Measurements from ENCODE around the gene GALNT14.

The GALNT14 gene

GRCh38 chr2:31055938-31056337, 82.3 kb downstream of the GALNT14 start:
- no peak overlapping the region for H3K4me3 ChIP-seq (ENCODE audit: severe bottlenecking)
- TF ChIP-seq CTCF (IDR thresholded peaks at IDR 0.05; ENCODE audit: poor library complexity, severe bottlenecking) = no peak
- no peak for ATAC-seq (ENCODE audit: low read depth)
- H3K9me3 ChIP-seq (ENCODE audit: severe bottlenecking) = no peaks in the 10 kb centered on the region
- H3K36me3 ChIP-seq (ENCODE audit: low read depth) = no peaks in the 10 kb centered on the region
- H3K27ac ChIP-seq (ENCODE audit: poor library complexity, severe bottlenecking) = no peak overlapping the region
- DNase-seq (ENCODE audit: low spot score) = no peak
- no peaks in the 10 kb centered on the region for H3K27me3 ChIP-seq (ENCODE audit: insufficient read depth, poor library complexity, severe bottlenecking)
- H3K4me1 ChIP-seq (ENCODE audit: insufficient read depth, poor library complexity, severe bottlenecking) = no peaks in the 10 kb centered on the region

- H3K36me3 ChIP-seq (ENCODE audit: low read depth) = no peaks in the 10 kb centered on the region
- no peak overlapping the region for H3K27ac ChIP-seq (ENCODE audit: poor library complexity, severe bottlenecking)
- DNase-seq (ENCODE audit: low spot score) (no peak), ATAC-seq (ENCODE audit: low read depth) (no peak)
- no peaks in the 10 kb centered on the region for H3K9me3 ChIP-seq (ENCODE audit: severe bottlenecking)
- no peak for TF ChIP-seq CTCF (IDR thresholded peaks at IDR 0.05; ENCODE audit: poor library complexity, severe bottlenecking)
- no peak overlapping the region for H3K4me3 ChIP-seq (ENCODE audit: severe bottlenecking)
- H3K27me3 ChIP-seq (ENCODE audit: insufficient read depth, poor library complexity, severe bottlenecking) = no peaks in the 10 kb centered on the region
- no peaks in the 10 kb centered on the region for H3K4me1 ChIP-seq (ENCODE audit: insufficient read depth, poor library complexity, severe bottlenecking)
Observed at GRCh38 chr2:31054842-31055388, 83.3 kb downstream of the GALNT14 start.

- H3K36me3 ChIP-seq (ENCODE audit: low read depth) = no peaks in the 10 kb centered on the region
- DNase-seq (ENCODE audit: low spot score) (no peak), ATAC-seq (ENCODE audit: low read depth) (no peak)
- no peak overlapping the region for H3K27ac ChIP-seq (ENCODE audit: poor library complexity, severe bottlenecking)
- no peaks in the 10 kb centered on the region for H3K27me3 ChIP-seq (ENCODE audit: insufficient read depth, poor library complexity, severe bottlenecking)
- no peak for TF ChIP-seq CTCF (IDR thresholded peaks at IDR 0.05; ENCODE audit: poor library complexity, severe bottlenecking)
- H3K9me3 ChIP-seq (ENCODE audit: severe bottlenecking) = no peaks in the 10 kb centered on the region
- no peak overlapping the region for H3K4me3 ChIP-seq (ENCODE audit: severe bottlenecking)
- H3K4me1 ChIP-seq (ENCODE audit: insufficient read depth, poor library complexity, severe bottlenecking) = no peaks in the 10 kb centered on the region
Observed at GRCh38 chr2:31053929-31054782, 84.1 kb downstream of the GALNT14 start.

GRCh38 chr2:31052284-31052683, 86.0 kb downstream of the GALNT14 start:
- DNase-seq (ENCODE audit: low spot score) (no peak), ATAC-seq (ENCODE audit: low read depth) (no peak)
- H3K27me3 ChIP-seq (ENCODE audit: insufficient read depth, poor library complexity, severe bottlenecking) = no peaks in the 10 kb centered on the region
- H3K27ac ChIP-seq (ENCODE audit: poor library complexity, severe bottlenecking) = no peak overlapping the region
- H3K9me3 ChIP-seq (ENCODE audit: severe bottlenecking) = no peaks in the 10 kb centered on the region
- H3K4me1 ChIP-seq (ENCODE audit: insufficient read depth, poor library complexity, severe bottlenecking) = no peaks in the 10 kb centered on the region
- no peak for TF ChIP-seq CTCF (IDR thresholded peaks at IDR 0.05; ENCODE audit: poor library complexity, severe bottlenecking)
- no peaks in the 10 kb centered on the region for H3K36me3 ChIP-seq (ENCODE audit: low read depth)
- no peak overlapping the region for H3K4me3 ChIP-seq (ENCODE audit: severe bottlenecking)

Data from RWPE2 (cell line).